ENCODE measurements around the gene NUDT2. TPM values are rescaled to one million over a fixed set of nuclear protein-coding genes. Genes with fewer than 3 reads are reported as not detected.

The NUDT2 gene
- total and polyA plus RNA-seq, 2 experiments from 2014 or later: 19.6 to 23.4 TPM

GRCh38 chr9:34310215-34310614 lies 19.2 kb upstream of the NUDT2 start:
- Histone ChIP-seq H2AFZ (no peak overlapping the region), H3K4me3 (no peak overlapping the region), H3K9me2 (replicated peaks; ENCODE audit: insufficient read depth) (no peaks in the 10 kb centered on the region), H3K36me3 (replicated peaks; ENCODE audit: insufficient read depth, low read depth) (no peaks in the 10 kb centered on the region), H3K4me1 (ENCODE audit: insufficient read depth) (no peaks in the 10 kb centered on the region), H3K9me3 (ENCODE audit: low read depth) (no peaks in the 10 kb centered on the region), H3K27me3 (no peaks in the 10 kb centered on the region), H4K20me1 (ENCODE audit: insufficient read depth, poor library complexity, severe bottlenecking) (no peaks in the 10 kb centered on the region), H3K4me2 (no peak overlapping the region), H3K79me2 (no peaks in the 10 kb centered on the region), H3K27ac (no peak overlapping the region)
- no peak for DNase-seq (ENCODE audit: low spot score)
- TF ChIP-seq EZH2phosphoT487 (IDR thresholded peaks at IDR 0.05; ENCODE audit: low read depth, severe bottlenecking, unreplicated experiment) (no peak), CTCF (IDR thresholded peaks at IDR 0.05; ENCODE audit: poor library complexity) (no peak)
- WGBS (ENCODE audit: low lambda C conversion rate, missing lambda C conversion rate): 92% methylated on average over 1 of the region's 1 CpG

GRCh38 chr9:34311499-34312185 lies 17.7 kb upstream of the NUDT2 start:
- H3K4me1 ChIP-seq (ENCODE audit: insufficient read depth): no peaks in the 10 kb centered on the region
- H3K4me2 ChIP-seq: no peak overlapping the region
- H3K36me3 ChIP-seq (replicated peaks; ENCODE audit: insufficient read depth, low read depth): no peaks in the 10 kb centered on the region
- 100% methylated on average over 4 of the region's 6 CpGs for WGBS (ENCODE audit: low lambda C conversion rate, missing lambda C conversion rate)
- H4K20me1 ChIP-seq (ENCODE audit: insufficient read depth, poor library complexity, severe bottlenecking): no peaks in the 10 kb centered on the region
- H3K9me3 ChIP-seq (ENCODE audit: low read depth): no peaks in the 10 kb centered on the region
- H3K27ac ChIP-seq: no peak overlapping the region
- H2AFZ ChIP-seq: no peak overlapping the region
- H3K27me3 ChIP-seq: no peaks in the 10 kb centered on the region
- TF ChIP-seq CTCF (IDR thresholded peaks at IDR 0.05; ENCODE audit: poor library complexity) (no peak), EZH2 (IDR thresholded peaks at IDR 0.05; ENCODE audit: borderline replicate concordance) (no peak), EZH2phosphoT487 (IDR thresholded peaks at IDR 0.05; ENCODE audit: low read depth, severe bottlenecking, unreplicated experiment) (no peak)
- no peaks in the 10 kb centered on the region for H3K79me2 ChIP-seq
- H3K4me3 ChIP-seq: no peak overlapping the region
- no peaks in the 10 kb centered on the region for H3K9me2 ChIP-seq (replicated peaks; ENCODE audit: insufficient read depth)
- no peak for DNase-seq (ENCODE audit: low spot score)

GRCh38 chr9:34317436-34317835 lies 11.9 kb upstream of the NUDT2 start:
- Histone ChIP-seq H3K9me2 (replicated peaks; ENCODE audit: insufficient read depth) (no peaks in the 10 kb centered on the region), H3K27ac (no peak overlapping the region), H2AFZ (no peak overlapping the region), H3K27me3 (no peaks in the 10 kb centered on the region), H4K20me1 (ENCODE audit: insufficient read depth, poor library complexity, severe bottlenecking) (no peaks in the 10 kb centered on the region), H3K9me3 (ENCODE audit: low read depth) (no peaks in the 10 kb centered on the region), H3K36me3 (replicated peaks; ENCODE audit: insufficient read depth, low read depth) (no peaks in the 10 kb centered on the region), H3K4me3 (no peak overlapping the region), H3K4me1 (ENCODE audit: insufficient read depth) (no peaks in the 10 kb centered on the region), H3K79me2 (peaks cover 4% of the 10 kb centered on the region), H3K4me2 (no peak overlapping the region)
- no peak for DNase-seq (ENCODE audit: low spot score)
- 96% methylated on average over 2 of the region's 2 CpGs for whole genome bisulfite sequencing (ENCODE audit: low lambda C conversion rate, missing lambda C conversion rate)
- TF ChIP-seq CTCF (IDR thresholded peaks at IDR 0.05; ENCODE audit: poor library complexity) (no peak), EZH2 (IDR thresholded peaks at IDR 0.05; ENCODE audit: borderline replicate concordance) (no peak), EZH2phosphoT487 (IDR thresholded peaks at IDR 0.05; ENCODE audit: low read depth, severe bottlenecking, unreplicated experiment) (no peak)

Data from hepatocyte (in vitro differentiated cells).